PFSK-1 (cell line): Measurements from ENCODE around the gene SLC48A1.

Source experiments
- REST ChIP-seq, 2 experiments: IDR thresholded peaks; 2 replicates each; pipeline versions ENCODE4 v1.6.1 to v1.8.0; 2011 to 2012; ENCODE audit warnings: low read depth in 2 of 2, low read length in 2 of 2, control low read depth in 1 of 2, inconsistent platforms in 1 of 2, mild to moderate bottlenecking in 1 of 2, moderate library complexity in 1 of 2; ENCODE audit not compliant: insufficient read depth in 1 of 2
- TAF1 ChIP-seq: IDR thresholded peaks from 2 replicates; pipeline ENCODE4 v1.6.1; 2012; ENCODE audit warnings: low read length, control low read depth, borderline replicate concordance; ENCODE audit not compliant: insufficient read depth

- TF ChIP-seq REST (IDR thresholded peaks at IDR 0.05; ENCODE audit: insufficient read depth in 1 of 2, low read depth in 2 of 2, low read length in 2 of 2) = no peak
- TF ChIP-seq TAF1 = no peak
Measured at GRCh38 chr12:47805417-47805816, 32.4 kb downstream of the SLC48A1 start.
